Mesenchymal stem cell (in vitro differentiated cells and primary cell): ENCODE results near the gene C4BPB.
A peak's percentile ranks its signal among the peaks of the same experiment; 100 is the strongest.

Experiments used
- DNase-seq: peaks from one replicate; pipeline ENCODE4 v3.0.0-alpha.2; 2013
- H2AFZ ChIP-seq: one replicate; pipeline ENCODE4 v1.6.1; 2013; ENCODE audit warnings: low read depth, mild to moderate bottlenecking, control low read depth, inconsistent platforms, low read length, moderate library complexity
- H2AK5ac ChIP-seq: 2 replicates; pipeline ENCODE4 v1.6.1; 2013; ENCODE audit warnings: low read length, moderate library complexity, mild to moderate bottlenecking, inconsistent platforms; ENCODE audit not compliant: severe bottlenecking
- H2BK120ac ChIP-seq: one replicate; pipeline ENCODE4 v1.6.1; 2013; ENCODE audit warnings: low read depth, mild to moderate bottlenecking, inconsistent platforms, low read length, moderate library complexity
- H2BK12ac ChIP-seq, 2 experiments: one replicate each; pipeline ENCODE4 v1.6.1; 2013; ENCODE audit warnings: inconsistent platforms in 2 of 2, low read length in 2 of 2, mild to moderate bottlenecking in 2 of 2, moderate library complexity in 2 of 2, control low read depth in 1 of 2
- H2BK15ac ChIP-seq: one replicate; pipeline ENCODE4 v1.6.1; 2013; ENCODE audit warnings: mild to moderate bottlenecking, low read depth, inconsistent platforms; ENCODE audit not compliant: poor library complexity, severe bottlenecking
- H2BK5ac ChIP-seq: 2 replicates; pipeline ENCODE4 v1.6.1; 2013; ENCODE audit warnings: low read depth, mild to moderate bottlenecking, low read length, control low read depth, inconsistent platforms; ENCODE audit not compliant: poor library complexity, severe bottlenecking
- H3K14ac ChIP-seq, 2 experiments: one replicate each; pipeline ENCODE4 v1.6.1; 2013; ENCODE audit warnings: inconsistent platforms in 2 of 2, low read length in 2 of 2, control low read depth in 1 of 2, mild to moderate bottlenecking in 1 of 2, moderate library complexity in 1 of 2
- H3K18ac ChIP-seq, 2 experiments: one replicate each; pipeline ENCODE4 v1.6.1; 2013; ENCODE audit warnings: inconsistent platforms in 2 of 2, low read length in 2 of 2, control low read depth in 1 of 2, low read depth in 1 of 2, mild to moderate bottlenecking in 1 of 2
- H3K23ac ChIP-seq, 2 experiments: one replicate each; pipeline ENCODE4 v1.6.1; 2013; ENCODE audit warnings: inconsistent platforms in 2 of 2, low read length in 2 of 2, mild to moderate bottlenecking in 2 of 2, moderate library complexity in 2 of 2, control low read depth in 1 of 2
- H3K27ac ChIP-seq: 2 replicates; pipeline ENCODE4 v1.5.1; 2013; ENCODE audit warnings: mild to moderate bottlenecking, moderate library complexity, low read length, control low read depth, inconsistent platforms; ENCODE audit not compliant: poor library complexity, severe bottlenecking
- H3K27me3 ChIP-seq, 2 experiments: 2 replicates each; pipeline versions ENCODE4 v1.6.1 to v1.7.0; 2013; ENCODE audit warnings: low read length in 2 of 2, mild to moderate bottlenecking in 2 of 2, moderate library complexity in 2 of 2, control low read depth in 1 of 2, inconsistent platforms in 1 of 2; ENCODE audit not compliant: control insufficient read depth in 1 of 2, insufficient read depth in 1 of 2
- H3K36me3 ChIP-seq, 2 experiments: 2 replicates each; pipeline versions ENCODE4 v1.6.1 to v1.7.0; 2013; ENCODE audit warnings: low read length in 2 of 2, control low read depth in 1 of 2, inconsistent platforms in 1 of 2, low read depth in 1 of 2, mild to moderate bottlenecking in 1 of 2; ENCODE audit not compliant: insufficient read depth in 2 of 2, control insufficient read depth in 1 of 2
- H3K4ac ChIP-seq, 2 experiments: one replicate each; pipeline ENCODE4 v1.6.1; 2013; ENCODE audit warnings: inconsistent platforms in 2 of 2, low read length in 2 of 2, mild to moderate bottlenecking in 2 of 2, moderate library complexity in 2 of 2, control low read depth in 1 of 2, low read depth in 1 of 2
- H3K4me1 ChIP-seq: 2 replicates; pipeline ENCODE4 v1.6.1; 2013; ENCODE audit warnings: low read depth, low read length, control low read depth; ENCODE audit not compliant: control insufficient read depth, insufficient read depth
- H3K4me2 ChIP-seq: 2 replicates; pipeline ENCODE4 v1.6.1; 2013; ENCODE audit warnings: low read length, mild to moderate bottlenecking, inconsistent platforms; ENCODE audit not compliant: poor library complexity, severe bottlenecking
- H3K4me3 ChIP-seq, 2 experiments: 2 replicates each; pipeline versions ENCODE4 v1.5.1 to v1.7.0; 2013; ENCODE audit warnings: low read length in 2 of 2, mild to moderate bottlenecking in 2 of 2, control low read depth in 1 of 2, low read depth in 1 of 2; ENCODE audit not compliant: insufficient read depth in 1 of 2
- H3K79me1 ChIP-seq: replicated peaks from 2 replicates; pipeline ENCODE4 v1.6.1; 2013; ENCODE audit warnings: mild to moderate bottlenecking, control low read depth, low read length, inconsistent platforms; ENCODE audit not compliant: poor library complexity, severe bottlenecking
- H3K9ac ChIP-seq: 2 replicates; pipeline ENCODE4 v1.7.0; 2013; ENCODE audit warnings: mild to moderate bottlenecking, low read length, moderate library complexity
- H3K9me3 ChIP-seq: 2 replicates; pipeline ENCODE4 v1.7.0; 2013; ENCODE audit warnings: mild to moderate bottlenecking, low read length; ENCODE audit not compliant: control insufficient read depth
- H4K8ac ChIP-seq: one replicate; pipeline ENCODE4 v1.6.1; 2013; ENCODE audit warnings: inconsistent platforms, mild to moderate bottlenecking, low read length, moderate library complexity
- H4K91ac ChIP-seq: one replicate; pipeline ENCODE4 v1.6.1; 2013; ENCODE audit warnings: mild to moderate bottlenecking, low read length, inconsistent platforms
- WGBS: methylation state at CpG from one replicate; pipeline ENCODE4 v1.1.7; 2013; ENCODE audit warnings: mixed read lengths; 5-methylcytosine and 5-hydroxymethylcytosine counted together

The C4BPB gene

DNA sequence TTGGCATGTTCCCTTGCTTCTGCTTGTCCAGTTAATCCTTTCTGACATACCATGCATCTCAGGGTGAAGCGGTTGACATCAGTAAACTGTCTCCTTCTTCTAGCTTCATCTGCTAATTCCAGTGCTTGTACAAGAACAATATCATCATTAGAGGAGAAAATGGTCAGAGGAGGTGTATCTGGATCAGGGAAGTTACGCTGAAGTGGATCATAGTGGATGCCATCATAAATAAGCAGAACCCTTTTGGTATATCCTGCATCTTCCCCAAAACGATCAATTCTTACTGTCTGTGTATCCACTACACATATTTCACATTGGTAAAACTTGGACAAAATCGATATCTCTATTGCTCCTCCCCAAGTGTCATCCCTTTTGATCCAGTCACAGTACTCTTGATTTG is 39.6 kb upstream of the C4BPB start:
- Histone ChIP-seq H4K8ac (no peak overlapping the region), H3K9me3 (no peaks in the 10 kb centered on the region), H3K79me1 (no peaks in the 10 kb centered on the region), H3K4ac (no peak overlapping the region), H3K14ac (no peak overlapping the region), H3K23ac (no peak overlapping the region), H3K9ac (peak overlapping the region; percentile 97), H2BK12ac (no peak overlapping the region), H4K91ac (no peak overlapping the region), H3K4me1 (peaks cover 6% of the 10 kb centered on the region), H2AK5ac (no peak overlapping the region), H3K4me3 (peak overlapping the region in 1 of 2 experiments; percentile 96), H2AFZ (no peak overlapping the region), H2BK120ac (no peak overlapping the region), H2BK5ac (no peak overlapping the region), H3K27me3 (no peaks in the 10 kb centered on the region), H3K27ac (no peak overlapping the region), H2BK15ac (no peak overlapping the region), H3K4me2 (no peak overlapping the region), H3K18ac (no peak overlapping the region), H3K36me3 (peaks cover 2 to 51% of the 10 kb centered on the region in 2 experiments)
- 95% methylated on average over 3 of the region's 4 CpGs for WGBS
- DNase-seq = no peak

DNA sequence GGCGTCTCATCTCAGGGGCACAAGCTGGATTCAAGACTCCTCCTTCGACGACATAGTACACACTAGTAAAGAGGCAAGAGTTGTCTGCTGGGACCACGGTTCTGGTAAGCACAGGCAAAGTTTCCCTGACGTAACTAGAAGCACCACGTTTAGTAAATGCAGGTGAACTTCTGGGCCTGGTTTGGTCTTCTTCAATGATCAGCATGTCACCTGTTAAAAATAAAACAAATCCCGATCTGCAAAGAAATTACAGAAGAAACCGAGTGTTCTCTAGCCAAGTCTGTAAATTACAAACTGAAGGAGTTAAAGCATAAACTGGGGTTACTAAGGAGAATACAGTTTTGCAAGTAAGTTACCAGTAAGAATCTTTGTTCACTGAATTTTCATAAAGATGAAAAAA is 39.1 kb upstream of the C4BPB start:
- Histone ChIP-seq H3K4me2 (peak overlapping the region; percentile 46), H2AK5ac (peak overlapping the region; percentile 65), H3K14ac (no peak overlapping the region), H3K9ac (peak overlapping the region; percentile 97), H3K23ac (no peak overlapping the region), H2BK5ac (no peak overlapping the region), H3K36me3 (peaks cover 2 to 51% of the 10 kb centered on the region in 2 experiments), H4K91ac (no peak overlapping the region), H3K79me1 (no peaks in the 10 kb centered on the region), H3K27me3 (no peaks in the 10 kb centered on the region), H4K8ac (no peak overlapping the region), H3K9me3 (no peaks in the 10 kb centered on the region), H2BK15ac (no peak overlapping the region), H2BK12ac (no peak overlapping the region), H2BK120ac (no peak overlapping the region), H3K27ac (no peak overlapping the region), H3K18ac (no peak overlapping the region), H2AFZ (no peak overlapping the region), H3K4me1 (peaks cover 6% of the 10 kb centered on the region), H3K4ac (peak overlapping the region in 1 of 2 experiments; percentile 41), H3K4me3 (peak overlapping the region in 1 of 2 experiments; percentile 96)
- 83% methylated on average over 7 of the region's 8 CpGs for WGBS
- no peak for DNase-seq

DNA sequence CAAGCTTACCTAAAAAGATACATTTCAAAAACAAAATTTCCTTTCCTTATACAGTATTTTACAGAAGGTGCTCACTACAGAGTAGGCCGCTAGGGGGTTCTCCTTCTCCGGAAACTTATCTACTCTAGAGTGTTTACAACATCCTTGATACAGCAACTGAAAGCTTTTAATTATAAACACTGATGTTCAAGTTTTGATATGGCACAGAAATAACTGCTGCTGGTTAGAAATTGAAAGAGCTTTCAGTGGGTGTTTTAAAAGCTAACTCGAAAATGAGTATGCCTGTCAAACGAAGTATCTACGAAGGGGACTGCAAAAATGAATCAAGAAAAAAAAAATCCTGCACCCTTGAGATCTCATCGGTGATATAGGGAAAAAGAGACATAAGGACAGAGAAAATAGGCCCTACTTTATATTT is 38.7 kb upstream of the C4BPB start:
- WGBS = 1% methylated on average over 4 of the region's 6 CpGs

DNA sequence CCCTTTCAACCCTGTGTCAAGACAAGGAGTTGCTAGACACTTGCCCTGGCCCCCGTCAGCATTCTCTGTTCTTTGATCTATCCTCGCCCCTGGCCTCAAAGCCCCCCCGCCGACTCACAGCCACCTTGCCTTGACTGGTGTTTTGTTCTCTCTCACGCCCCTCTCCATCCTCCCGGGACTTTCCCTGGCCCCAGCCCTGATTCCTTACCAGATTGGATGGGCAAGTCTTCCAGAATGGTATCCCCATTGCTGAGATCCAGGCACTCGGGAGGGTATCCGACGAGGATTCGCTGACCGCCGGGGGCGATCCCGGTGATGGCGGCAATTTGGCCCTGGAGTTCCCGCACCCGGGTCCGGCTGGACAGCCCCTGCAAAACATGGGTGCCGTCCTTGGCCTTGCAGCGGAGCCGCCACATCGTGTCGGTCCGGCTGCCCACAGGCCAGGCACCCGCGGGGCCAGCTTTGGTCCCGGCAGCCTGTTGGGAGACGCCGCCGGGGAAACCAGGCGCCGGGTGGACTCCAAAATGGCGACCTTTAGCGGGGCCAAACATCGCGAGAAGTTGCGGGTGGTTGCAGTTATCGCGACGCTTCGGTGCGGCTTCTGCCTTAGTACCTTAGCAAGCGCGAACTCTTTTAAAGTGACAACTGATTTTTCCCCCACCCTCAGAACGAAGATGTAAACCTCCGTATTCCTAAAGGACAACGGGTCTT is 38.0 kb upstream of the C4BPB start:
- peak overlapping the region; percentile 93 for H3K18ac ChIP-seq
- peak overlapping the region; percentile 96 for H3K27ac ChIP-seq
- H2BK120ac ChIP-seq = no peak overlapping the region
- H2AK5ac ChIP-seq = peak overlapping the region; percentile 9
- no peak overlapping the region for H2BK12ac ChIP-seq
- H2BK15ac ChIP-seq = peak overlapping the region; percentile 21
- H3K27me3 ChIP-seq = no peaks in the 10 kb centered on the region
- H3K36me3 ChIP-seq = peaks cover 2 to 41% of the 10 kb centered on the region in 2 experiments
- peak overlapping the region; percentile 73 to 83 for H3K4ac ChIP-seq
- peak overlapping the region in 1 of 2 experiments; percentile 12 for H3K23ac ChIP-seq
- under 1% methylated on average over 46 of the region's 47 CpGs for WGBS
- peak overlapping the region; percentile 62 for H3K4me2 ChIP-seq
- no peaks in the 10 kb centered on the region for H3K9me3 ChIP-seq
- peak; percentile 94 for DNase-seq
- H3K79me1 ChIP-seq = no peaks in the 10 kb centered on the region
- peak overlapping the region; percentile 84 for H2BK5ac ChIP-seq
- peak overlapping the region; percentile 98 for H4K8ac ChIP-seq
- H3K4me3 ChIP-seq = peak overlapping the region; percentile 92 to 96
- H3K14ac ChIP-seq = peak overlapping the region in 1 of 2 experiments; percentile 23
- peak overlapping the region; percentile 83 for H2AFZ ChIP-seq
- peak overlapping the region; percentile 77 for H4K91ac ChIP-seq
- peaks cover 6% of the 10 kb centered on the region for H3K4me1 ChIP-seq
- H3K9ac ChIP-seq = peak overlapping the region; percentile 97

More for the DNA sequence above, 38.7 kb upstream of the C4BPB start:
- Histone ChIP-seq H3K79me1 (no peaks in the 10 kb centered on the region), H3K9ac (peak overlapping the region; percentile 97), H3K36me3 (peaks cover 2 to 46% of the 10 kb centered on the region in 2 experiments), H3K27me3 (no peaks in the 10 kb centered on the region), H3K27ac (peak overlapping the region; percentile 70), H4K91ac (no peak overlapping the region), H2AFZ (no peak overlapping the region), H2BK15ac (no peak overlapping the region), H3K9me3 (no peaks in the 10 kb centered on the region), H3K4me2 (peak overlapping the region; percentile 12), H3K18ac (no peak overlapping the region), H3K23ac (no peak overlapping the region), H2BK12ac (no peak overlapping the region), H3K14ac (no peak overlapping the region), H3K4me1 (peaks cover 6% of the 10 kb centered on the region), H2BK5ac (no peak overlapping the region), H2BK120ac (no peak overlapping the region), H4K8ac (no peak overlapping the region), H3K4me3 (peak overlapping the region; percentile 48 to 96), H3K4ac (no peak overlapping the region), H2AK5ac (no peak overlapping the region)
- peak; percentile 78 for DNase-seq
